ENCODE results near the gene HMCN2. TPM values are rescaled to one million over a fixed set of nuclear protein-coding genes. Genes with fewer than 3 reads are reported as not detected.

The HMCN2 gene
- total RNA-seq, 1 experiment from 2014 or later, result 8.6 TPM

GRCh38 chr9:130466537-130467217 lies 201.1 kb downstream of the HMCN2 start:
- no peak overlapping the region for H3K14ac ChIP-seq (ENCODE audit: insufficient read depth, low read length)
- H3K4me3 Mint-ChIP-seq, result no peak overlapping the region
- no peak overlapping the region for H2BK15ac ChIP-seq (ENCODE audit: low read depth, low read length)
- H3K4me1 Mint-ChIP-seq, result peaks cover 6 to 36% of the 10 kb centered on the region in 2 experiments
- no peaks in the 10 kb centered on the region for H3K79me2 ChIP-seq (ENCODE audit: insufficient read depth, low read length)
- TF ChIP-seq CTCF (conservative IDR thresholded peaks at IDR 0.05), result no peak
- H3K79me1 ChIP-seq (ENCODE audit: insufficient read depth, low read depth, low read length, poor library complexity, severe bottlenecking), result no peaks in the 10 kb centered on the region
- no peak overlapping the region for H3K27ac ChIP-seq (ENCODE audit: insufficient read length, low read depth, low read length)
- H4K91ac ChIP-seq (ENCODE audit: insufficient read length, low read depth, low read length), result no peak overlapping the region
- H3K56ac ChIP-seq (ENCODE audit: insufficient read length, low read depth, low read length), result no peak overlapping the region
- no peak overlapping the region for H3K4me2 ChIP-seq (ENCODE audit: insufficient read depth, insufficient read length, low read length)
- no peaks in the 10 kb centered on the region for H3K9me3 Mint-ChIP-seq
- H3K18ac ChIP-seq (ENCODE audit: insufficient read length, low read depth, low read length), result no peak overlapping the region
- H3K27me3 ChIP-seq (ENCODE audit: insufficient read depth, low read length), result no peaks in the 10 kb centered on the region
- peaks cover 1 to 23% (median 16%) of the 10 kb centered on the region in 3 experiments; a peak in 5 of 7 replicates for H3K36me3 Mint-ChIP-seq (ENCODE audit: insufficient read depth in 1 of 3, low read depth in 3 of 3)
- no peak overlapping the region for H4K5ac ChIP-seq (ENCODE audit: insufficient read length, low read depth, low read length)
- H3K27me3 Mint-ChIP-seq (ENCODE audit: low read depth), result no peaks in the 10 kb centered on the region
- peak overlapping the region in 1 of 3 experiments; percentile 68; a peak in 2 of 7 replicates for H3K27ac Mint-ChIP-seq
- no peaks in the 10 kb centered on the region for H3K9me3 ChIP-seq (ENCODE audit: control insufficient read depth, low read depth, low read length)
- no peak overlapping the region for H2AK5ac ChIP-seq (ENCODE audit: insufficient read length, low read length)
- H3K4me1 ChIP-seq (ENCODE audit: insufficient read depth, low read length), result no peaks in the 10 kb centered on the region
- no peak overlapping the region for H3T11ph ChIP-seq (ENCODE audit: low read length)
- H2BK20ac ChIP-seq (ENCODE audit: low read depth, low read length, poor library complexity, severe bottlenecking), result no peak overlapping the region
- no peak overlapping the region for H3K23ac ChIP-seq (ENCODE audit: insufficient read length, low read depth, low read length)
- peaks cover 4% of the 10 kb centered on the region for H4K20me1 ChIP-seq (ENCODE audit: control insufficient read depth, insufficient read depth, insufficient read length)
- no peaks in the 10 kb centered on the region for H3K23me2 ChIP-seq (ENCODE audit: insufficient read length, low read depth, low read length, poor library complexity, severe bottlenecking)
- no peak overlapping the region for H3K9ac ChIP-seq (ENCODE audit: extremely low read depth, insufficient read length, low read length)
- no peak overlapping the region for H2BK12ac ChIP-seq (ENCODE audit: insufficient read length, low read depth, low read length)
- WGBS (ENCODE audit: extremely low coverage, insufficient read length, low lambda C conversion rate), result no CpG with 5 or more reads among the region's 20 CpGs
- no peak for DNase-seq
- no peak overlapping the region for H4K8ac ChIP-seq (replicated peaks; ENCODE audit: insufficient read length, low read depth, low read length)
- H2BK120ac ChIP-seq (ENCODE audit: low read depth, low read length, poor library complexity, severe bottlenecking), result no peak overlapping the region
- no peak overlapping the region for H3K4ac ChIP-seq (ENCODE audit: low read depth, low read length)
- H2AFZ ChIP-seq (ENCODE audit: low read length), result no peak overlapping the region
- no peak overlapping the region for H2BK5ac ChIP-seq (ENCODE audit: insufficient read length, low read length)

Data from H9 (cell line).